Measurements from ENCODE around the gene ATP11B. TPM values are rescaled to one million over a fixed set of nuclear protein-coding genes. Genes with fewer than 3 reads are reported as not detected.

The ATP11B gene
- total RNA-seq, 2 experiments from 2014 or later, result 128 to 131 TPM

GRCh38 chr3:182879031-182879611 is 85.8 kb downstream of the ATP11B start:
- DNase-seq, result no peak
- Mint-ChIP-seq H3K27ac (no peak overlapping the region), H3K27me3 (no peaks in the 10 kb centered on the region), H3K36me3 (ENCODE audit: low read depth) (peaks cover 25% of the 10 kb centered on the region), H3K4me1 (peaks cover 2% of the 10 kb centered on the region), H3K9me3 (no peaks in the 10 kb centered on the region), H3K4me3 (no peak overlapping the region)
- ChIA-PET CTCF (interaction anchor here (1.9 kb wide), 1 partner anchor 165 kb away, joined by 4 read pairs; no protein-coding TSS in a partner anchor), POLR2A (no interaction called here)

- H3K36me3 Mint-ChIP-seq (ENCODE audit: low read depth), result peaks cover 31% of the 10 kb centered on the region
- H3K9me3 Mint-ChIP-seq, result no peaks in the 10 kb centered on the region
- DNase-seq, result no peak
- ChIA-PET POLR2A (no interaction called here), CTCF (no interaction called here)
- no peak overlapping the region for H3K4me3 Mint-ChIP-seq
- no peak overlapping the region for H3K27ac Mint-ChIP-seq
- no peaks in the 10 kb centered on the region for H3K27me3 Mint-ChIP-seq
- no peaks in the 10 kb centered on the region for H3K4me1 Mint-ChIP-seq
These were observed 93.2 kb downstream of the ATP11B start for GRCh38 chr3:182886497-182886896.

- Mint-ChIP-seq H3K27me3 (no peaks in the 10 kb centered on the region), H3K36me3 (ENCODE audit: low read depth) (peaks cover 47% of the 10 kb centered on the region), H3K4me3 (no peak overlapping the region), H3K27ac (no peak overlapping the region), H3K4me1 (no peaks in the 10 kb centered on the region), H3K9me3 (no peaks in the 10 kb centered on the region)
- ChIA-PET POLR2A (no interaction called here), CTCF (no interaction called here)
- no peak for DNase-seq
These were observed 96.8 kb downstream of the ATP11B start for GRCh38 chr3:182889948-182890629.

GRCh38 chr3:182891364-182891763 is 98.1 kb downstream of the ATP11B start:
- Mint-ChIP-seq H3K27me3 (no peaks in the 10 kb centered on the region), H3K4me3 (no peak overlapping the region), H3K9me3 (no peaks in the 10 kb centered on the region), H3K4me1 (no peaks in the 10 kb centered on the region), H3K36me3 (ENCODE audit: low read depth) (peaks cover 44% of the 10 kb centered on the region), H3K27ac (no peak overlapping the region)
- POLR2A ChIA-PET, result no interaction called here
- CTCF ChIA-PET, result no interaction called here
- DNase-seq, result no peak

- Mint-ChIP-seq H3K4me3 (no peak overlapping the region), H3K27ac (no peak overlapping the region), H3K27me3 (no peaks in the 10 kb centered on the region), H3K36me3 (ENCODE audit: low read depth) (peaks cover 37% of the 10 kb centered on the region), H3K9me3 (no peaks in the 10 kb centered on the region), H3K4me1 (no peaks in the 10 kb centered on the region)
- no peak for DNase-seq
- POLR2A ChIA-PET, result no interaction called here
- CTCF ChIA-PET, result interaction anchor here (0.6 to 0.9 kb wide), 2 partner anchors 96 to 178 kb away, joined by 3 read pairs; no protein-coding TSS in a partner anchor
These were observed 98.9 kb downstream of the ATP11B start for GRCh38 chr3:182892226-182892625.

- no peaks in the 10 kb centered on the region for H3K27me3 Mint-ChIP-seq
- POLR2A ChIA-PET, result no interaction called here
- H3K36me3 Mint-ChIP-seq (ENCODE audit: low read depth), result peaks cover 38% of the 10 kb centered on the region
- CTCF ChIA-PET, result interaction anchor here (0.6 kb wide), 1 partner anchor 39 kb away, joined by 4 read pairs; no protein-coding TSS in a partner anchor
- H3K9me3 Mint-ChIP-seq, result no peaks in the 10 kb centered on the region
- H3K4me3 Mint-ChIP-seq, result no peak overlapping the region
- DNase-seq, result no peak
- no peaks in the 10 kb centered on the region for H3K4me1 Mint-ChIP-seq
- no peak overlapping the region for H3K27ac Mint-ChIP-seq
These were observed 102.3 kb downstream of the ATP11B start for GRCh38 chr3:182895513-182896112.

- CTCF ChIA-PET, result no interaction called here
- H3K4me3 Mint-ChIP-seq, result no peak overlapping the region
- H3K27ac Mint-ChIP-seq, result no peak overlapping the region
- no peaks in the 10 kb centered on the region for H3K9me3 Mint-ChIP-seq
- H3K36me3 Mint-ChIP-seq (ENCODE audit: low read depth), result peaks cover 33% of the 10 kb centered on the region
- no peaks in the 10 kb centered on the region for H3K27me3 Mint-ChIP-seq
- POLR2A ChIA-PET, result no interaction called here
- no peak for DNase-seq
- H3K4me1 Mint-ChIP-seq, result no peaks in the 10 kb centered on the region
These were observed 103.2 kb downstream of the ATP11B start for GRCh38 chr3:182896553-182896952.

GRCh38 chr3:182902236-182902635 is 108.9 kb downstream of the ATP11B start:
- no peak for DNase-seq
- peaks cover 1% of the 10 kb centered on the region for H3K4me1 Mint-ChIP-seq
- H3K9me3 Mint-ChIP-seq, result no peaks in the 10 kb centered on the region
- H3K36me3 Mint-ChIP-seq (ENCODE audit: low read depth), result peaks cover 43% of the 10 kb centered on the region
- H3K4me3 Mint-ChIP-seq, result no peak overlapping the region
- no peak overlapping the region for H3K27ac Mint-ChIP-seq
- H3K27me3 Mint-ChIP-seq, result no peaks in the 10 kb centered on the region
- CTCF ChIA-PET, result interaction anchor here (1.0 to 1.4 kb wide), 2 partner anchors 9 to 188 kb away, joined by 3 to 6 read pairs; no protein-coding TSS in a partner anchor
- POLR2A ChIA-PET, result no interaction called here

GRCh38 chr3:182904164-182904563 is 110.9 kb downstream of the ATP11B start:
- Mint-ChIP-seq H3K4me1 (peaks cover 3% of the 10 kb centered on the region), H3K27ac (no peak overlapping the region), H3K4me3 (no peak overlapping the region), H3K27me3 (no peaks in the 10 kb centered on the region), H3K36me3 (ENCODE audit: low read depth) (peaks cover 48% of the 10 kb centered on the region), H3K9me3 (no peaks in the 10 kb centered on the region)
- POLR2A ChIA-PET, result interaction anchor here (0.7 to 2.3 kb wide), 2 partner anchors 9 to 111 kb away, joined by 3 to 6 read pairs; partner anchors contain the start of gene ATP11B
- CTCF ChIA-PET, result no interaction called here
- no peak for DNase-seq

- peak overlapping the region; percentile 52 for H3K27ac Mint-ChIP-seq
- H3K4me1 Mint-ChIP-seq, result peaks cover 16% of the 10 kb centered on the region
- H3K36me3 Mint-ChIP-seq (ENCODE audit: low read depth), result peaks cover 39% of the 10 kb centered on the region
- no peaks in the 10 kb centered on the region for H3K9me3 Mint-ChIP-seq
- CTCF ChIA-PET, result no interaction called here
- no peaks in the 10 kb centered on the region for H3K27me3 Mint-ChIP-seq
- DNase-seq, result no peak
- no peak overlapping the region for H3K4me3 Mint-ChIP-seq
- POLR2A ChIA-PET, result interaction anchor here (2.3 kb wide), 1 partner anchor 112 kb away, joined by 6 read pairs; the partner anchor contains the start of gene ATP11B
These were observed 112.3 kb downstream of the ATP11B start for GRCh38 chr3:182905623-182906022.

- CTCF ChIA-PET, result no interaction called here
- peaks cover 39% of the 10 kb centered on the region for H3K36me3 Mint-ChIP-seq (ENCODE audit: low read depth)
These were observed 112.7 kb downstream of the ATP11B start for GRCh38 chr3:182906036-182906435.

GRCh38 chr3:182908471-182908870 is 115.2 kb downstream of the ATP11B start:
- no peaks in the 10 kb centered on the region for H3K27me3 Mint-ChIP-seq
- H3K36me3 Mint-ChIP-seq (ENCODE audit: low read depth), result peaks cover 42% of the 10 kb centered on the region
- ChIA-PET CTCF (interaction anchor here (1.0 to 2.7 kb wide), 4 partner anchors 10 to 474 kb away, joined by 3 to 10 read pairs (median 4); no protein-coding TSS in a partner anchor), POLR2A (no interaction called here)
- no peaks in the 10 kb centered on the region for H3K9me3 Mint-ChIP-seq
- H3K4me3 Mint-ChIP-seq, result no peak overlapping the region
- H3K4me1 Mint-ChIP-seq, result peaks cover 41% of the 10 kb centered on the region
- H3K27ac Mint-ChIP-seq, result no peak overlapping the region
- no peak for DNase-seq

More at GRCh38 chr3:182906036-182906435, 112.7 kb downstream of the ATP11B start:
- no peaks in the 10 kb centered on the region for H3K27me3 Mint-ChIP-seq
- POLR2A ChIA-PET, result interaction anchor here (2.3 kb wide), 1 partner anchor 113 kb away, joined by 6 read pairs; the partner anchor contains the start of gene ATP11B
- H3K9me3 Mint-ChIP-seq, result no peaks in the 10 kb centered on the region
- no peak for DNase-seq
- H3K4me3 Mint-ChIP-seq, result no peak overlapping the region
- no peak overlapping the region for H3K27ac Mint-ChIP-seq
- peaks cover 19% of the 10 kb centered on the region for H3K4me1 Mint-ChIP-seq

GRCh38 chr3:182909318-182910040 is 116.2 kb downstream of the ATP11B start:
- Mint-ChIP-seq H3K27ac (peak overlapping the region; percentile 41), H3K4me3 (no peak overlapping the region), H3K4me1 (peaks cover 48% of the 10 kb centered on the region), H3K27me3 (no peaks in the 10 kb centered on the region), H3K9me3 (no peaks in the 10 kb centered on the region), H3K36me3 (ENCODE audit: low read depth) (peaks cover 37% of the 10 kb centered on the region)
- DNase-seq, result no peak
- ChIA-PET POLR2A (no interaction called here), CTCF (interaction anchor here (0.7 to 2.9 kb wide), 21 partner anchors 10 to 473 kb away, joined by 3 to 11 read pairs (median 4); no protein-coding TSS in a partner anchor)

All from activated CD4-positive, alpha-beta memory T cell treated with anti-CD3 and anti-CD28 coated beads, Interleukin-2, amount 10 ng/mL, durations not matched to agents 7 days and 5 days (primary cell).